Measurements from ENCODE around the gene NAA16. TPM values are rescaled to one million over a fixed set of nuclear protein-coding genes. Genes with fewer than 3 reads are reported as not detected.

Gene NAA16
- total and polyA plus RNA-seq, 2 of the 4 experiments (the other 2 are of a cell fraction), result 6.6 to 8.8 TPM

GRCh38 chr13:41408121-41408520 is 97.1 kb downstream of the NAA16 start:
- Histone ChIP-seq H4K8ac (ENCODE audit: low read depth in 2 of 2, low read length in 2 of 2) (no peak overlapping the region), H3K4me3 (ENCODE audit: insufficient read depth, low read depth, low read length) (no peak overlapping the region), H2BK15ac (ENCODE audit: low read depth, low read length) (no peak overlapping the region), H3K14ac (replicated peaks; ENCODE audit: low read depth, low read length) (no peak overlapping the region), H3K4ac (ENCODE audit: low read depth, low read length) (no peak overlapping the region), H3K4me2 (ENCODE audit: low read depth, low read length) (no peak overlapping the region), H3K27me3 (ENCODE audit: control insufficient read depth, insufficient read depth, low read length) (no peaks in the 10 kb centered on the region), H3K79me1 (ENCODE audit: low read depth in 1 of 2, low read length in 2 of 2) (no peaks in the 10 kb centered on the region), H3K18ac (ENCODE audit: low read depth, low read length) (no peak overlapping the region), H2AK9ac (replicated peaks; ENCODE audit: low read depth, low read length, poor library complexity) (no peak overlapping the region), H3K56ac (ENCODE audit: extremely low read depth, insufficient read depth, low read length) (no peak overlapping the region), H2AFZ (replicated peaks; ENCODE audit: low read length, poor library complexity) (no peak overlapping the region), H3K27ac (ENCODE audit: insufficient read depth, low read length) (no peak overlapping the region), H2BK120ac (ENCODE audit: low read depth, low read length) (no peak overlapping the region), H2BK20ac (ENCODE audit: low read depth, low read length) (no peak overlapping the region), H4K5ac (ENCODE audit: low read depth, low read length) (no peak overlapping the region), H3K36me3 (ENCODE audit: control insufficient read depth, insufficient read depth, low read length) (no peaks in the 10 kb centered on the region), H3K9me1 (ENCODE audit: insufficient read depth, low read length) (no peaks in the 10 kb centered on the region), H2AK5ac (ENCODE audit: low read depth, low read length) (no peak overlapping the region), H4K20me1 (ENCODE audit: insufficient read depth, low read length) (no peaks in the 10 kb centered on the region), H3K9ac (ENCODE audit: low read depth, low read length) (no peak overlapping the region), H3K9me3 (ENCODE audit: control insufficient read depth, insufficient read depth, low read length) (no peaks in the 10 kb centered on the region), H3K4me1 (ENCODE audit: control insufficient read depth, insufficient read depth, low read length) (no peaks in the 10 kb centered on the region), H4K91ac (ENCODE audit: insufficient read depth, low read depth, low read length) (no peak overlapping the region), H2BK5ac (ENCODE audit: low read depth, low read length, poor library complexity, severe bottlenecking) (no peak overlapping the region), H3K23ac (ENCODE audit: low read depth, low read length) (no peak overlapping the region)
- dilution Hi-C loops (cut with HindIII; ENCODE audit: low sequenced_read_pairs, unreplicated experiment) (no loop called here), intact Hi-C loops (cut with micrococcal nuclease) (no loop called here), in situ Hi-C loops (cut with MboI; ENCODE audit: low sequenced_read_pairs) (no loop called here)
- DNase-seq, result no peak
- TF ChIP-seq POLR2A (IDR thresholded peaks at IDR 0.05; ENCODE audit: low read depth, low read length) (no peak), CHD1 (IDR thresholded peaks at IDR 0.05; ENCODE audit: low read depth, low read length) (no peak), CEBPB (IDR thresholded peaks at IDR 0.05; ENCODE audit: low read depth, low read length) (peak; percentile 38; the same call in 1 of the 2 replicates), RAD21 (IDR thresholded peaks at IDR 0.05; ENCODE audit: low read length) (no peak), FOS (IDR thresholded peaks at IDR 0.05; ENCODE audit: low read depth, low read length) (no peak), RCOR1 (IDR thresholded peaks at IDR 0.05; ENCODE audit: insufficient replicate concordance, low read length) (no peak), MXI1 (IDR thresholded peaks at IDR 0.05; ENCODE audit: borderline replicate concordance, low read depth, low read length) (no peak), MAFK (IDR thresholded peaks at IDR 0.05; ENCODE audit: low read depth, low read length) (no peak)
- ChIA-PET POLR2A (ENCODE audit: unreplicated experiment) (no interaction called here), CTCF (interaction anchor here (1.3 kb wide), 1 partner anchor 245 kb away, joined by 4 read pairs; no protein-coding TSS in a partner anchor)
- no peak for ATAC-seq (ENCODE audit: low read depth)
- no TSS peak for BruUV-seq (replicated peaks)

All from IMR-90 (cell line).